GM12878 (cell line): Measurements from ENCODE around the gene ANKRD44.

Experiments used
- CTCF ChIP-seq, 3 experiments: IDR thresholded peaks in 2 of 3; conservative IDR thresholded peaks in 1 of 3; 2 replicates each; pipeline ENCODE4 v1.5.1; 2011; ENCODE audit warnings: low read depth in 3 of 3, low read length in 3 of 3, mild to moderate bottlenecking in 3 of 3, control low read depth in 2 of 3, moderate library complexity in 2 of 3, inconsistent platforms in 1 of 3, mixed read lengths in 1 of 3; ENCODE audit not compliant: control insufficient read depth in 2 of 3, insufficient read depth in 1 of 3; ENCODE audit errors: extremely low read depth in 1 of 3
- EZH2 ChIP-seq: IDR thresholded peaks from 2 replicates; pipeline ENCODE4 v1.6.1; 2012; ENCODE audit warnings: low read depth, mild to moderate bottlenecking, control low read depth, inconsistent platforms, low read length, borderline replicate concordance; ENCODE audit not compliant: control insufficient read depth
- NFIC ChIP-seq: IDR thresholded peaks from 2 replicates; pipeline ENCODE4 v1.6.1; 2012; ENCODE audit warnings: low read depth, mild to moderate bottlenecking, inconsistent platforms, low read length, moderate library complexity
- POLR2AphosphoS5 ChIP-seq: IDR thresholded peaks from 2 replicates; pipeline ENCODE4 v1.6.1; 2011; ENCODE audit warnings: mild to moderate bottlenecking, low read length, inconsistent platforms
- RAD51 ChIP-seq: fragments of 450-650 bp; IDR thresholded peaks from 2 replicates; pipeline ENCODE4 v1.6.1; 2016; ENCODE audit warnings: moderate library complexity, mild to moderate bottlenecking, inconsistent platforms
- SP1 ChIP-seq: IDR thresholded peaks from one replicate; pipeline ENCODE4 v1.6.1; 2011; ENCODE audit warnings: low read depth, low read length

DNA sequence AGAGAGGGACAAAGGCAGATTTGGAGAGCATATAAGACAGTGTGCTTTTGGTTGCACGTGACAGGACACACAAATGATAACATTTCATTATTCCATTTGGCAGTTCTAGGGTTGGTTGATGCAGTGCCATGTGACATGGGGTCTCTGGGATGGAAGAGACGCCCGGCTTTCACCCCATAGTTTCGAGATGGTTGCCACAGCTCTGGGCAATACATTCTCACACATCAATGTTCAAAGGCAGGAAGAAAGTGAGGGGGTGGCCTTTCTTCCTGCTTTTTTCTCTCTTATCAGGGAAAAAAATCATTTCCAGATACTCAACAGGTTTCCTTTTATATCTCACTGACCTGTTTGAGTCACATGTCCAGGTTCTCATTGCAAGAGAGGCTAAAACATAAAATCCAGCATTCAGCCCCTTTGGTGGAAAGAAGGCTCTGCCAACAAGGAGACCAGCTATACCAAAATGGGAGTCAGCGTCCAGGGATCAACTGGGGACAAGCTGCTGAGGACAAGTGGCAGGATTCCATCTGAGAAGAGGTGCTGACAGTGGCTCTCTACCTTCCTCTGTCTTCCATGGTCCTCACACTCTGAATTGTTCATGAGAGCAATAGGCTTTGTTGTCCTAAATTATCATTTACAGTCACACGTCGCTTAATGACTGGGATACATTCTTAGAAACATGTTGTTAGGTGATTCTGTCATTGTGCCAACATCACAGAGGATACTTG is 29.1 kb upstream of the ANKRD44 start:
- no peak for TF ChIP-seq CTCF (IDR thresholded peaks at IDR 0.05 in 2 of 3, conservative IDR thresholded peaks at IDR 0.05 in 1 of 3; ENCODE audit: control insufficient read depth in 2 of 3, extremely low read depth in 1 of 3, insufficient read depth in 1 of 3, low read depth in 3 of 3, low read length in 3 of 3)
- TF ChIP-seq SP1: no peak
- no peak for TF ChIP-seq NFIC
- no peak for TF ChIP-seq POLR2AphosphoS5
- no peak for TF ChIP-seq EZH2
- no peak for TF ChIP-seq RAD51
